Skin epidermis (tissue), 12 donors: Measurements from ENCODE around the gene ZFP3.
"Not testable (repeated sequence)": the region's sequence is repeated elsewhere in the genome, so short reads cannot be mapped to it uniquely, and the experiment has no call there.

ENCODE experiments used
- H3K27ac ChIP-seq, 21 experiments: fragments of 200-600 bp; sonication (generic) in 11 of 21; one replicate each; pipeline ENCODE4 v1.5.0; 2020; ENCODE audit warnings: mild to moderate bottlenecking in 3 of 21, inconsistent platforms in 2 of 21, moderate library complexity in 2 of 21
- H3K4me3 ChIP-seq, 7 experiments: fragments of 200-600 bp; sonication (generic) in 2 of 7; one replicate each; pipeline ENCODE4 v1.5.0; 2020; ENCODE audit warnings: inconsistent platforms in 2 of 7, mild to moderate bottlenecking in 2 of 7, moderate library complexity in 1 of 7

The ZFP3 gene

DNA sequence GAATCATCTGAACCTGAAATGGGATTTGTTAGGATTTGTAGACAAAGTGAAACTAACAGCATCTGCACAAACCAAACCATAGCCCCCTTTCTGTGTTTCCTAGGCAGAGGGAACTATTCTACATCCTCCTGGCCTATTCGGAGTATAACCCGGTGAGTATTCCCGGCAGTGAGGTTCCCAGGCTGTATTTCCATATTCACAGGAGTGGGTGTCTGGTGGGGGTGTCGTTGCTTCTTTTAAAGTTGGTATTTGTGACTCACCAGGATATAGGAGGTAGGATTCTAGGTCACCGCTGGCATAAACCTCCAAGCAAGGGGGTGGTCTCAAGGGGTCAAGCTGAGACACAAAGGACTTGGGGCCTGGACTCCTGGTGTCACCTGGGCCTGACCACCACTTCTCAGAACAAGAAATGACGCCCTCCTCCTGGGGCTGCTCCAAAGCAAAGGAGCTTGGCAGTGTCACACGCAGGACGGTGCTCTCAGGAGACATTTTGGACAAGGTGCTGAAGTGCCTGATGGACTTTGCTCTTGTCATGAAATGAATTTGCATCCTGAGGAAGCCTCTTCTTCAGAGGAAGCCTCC, 57.0 kb downstream of the ZFP3 start:
- not testable (repeated sequence) for H3K27ac ChIP-seq, H3K4me3 ChIP-seq

DNA sequence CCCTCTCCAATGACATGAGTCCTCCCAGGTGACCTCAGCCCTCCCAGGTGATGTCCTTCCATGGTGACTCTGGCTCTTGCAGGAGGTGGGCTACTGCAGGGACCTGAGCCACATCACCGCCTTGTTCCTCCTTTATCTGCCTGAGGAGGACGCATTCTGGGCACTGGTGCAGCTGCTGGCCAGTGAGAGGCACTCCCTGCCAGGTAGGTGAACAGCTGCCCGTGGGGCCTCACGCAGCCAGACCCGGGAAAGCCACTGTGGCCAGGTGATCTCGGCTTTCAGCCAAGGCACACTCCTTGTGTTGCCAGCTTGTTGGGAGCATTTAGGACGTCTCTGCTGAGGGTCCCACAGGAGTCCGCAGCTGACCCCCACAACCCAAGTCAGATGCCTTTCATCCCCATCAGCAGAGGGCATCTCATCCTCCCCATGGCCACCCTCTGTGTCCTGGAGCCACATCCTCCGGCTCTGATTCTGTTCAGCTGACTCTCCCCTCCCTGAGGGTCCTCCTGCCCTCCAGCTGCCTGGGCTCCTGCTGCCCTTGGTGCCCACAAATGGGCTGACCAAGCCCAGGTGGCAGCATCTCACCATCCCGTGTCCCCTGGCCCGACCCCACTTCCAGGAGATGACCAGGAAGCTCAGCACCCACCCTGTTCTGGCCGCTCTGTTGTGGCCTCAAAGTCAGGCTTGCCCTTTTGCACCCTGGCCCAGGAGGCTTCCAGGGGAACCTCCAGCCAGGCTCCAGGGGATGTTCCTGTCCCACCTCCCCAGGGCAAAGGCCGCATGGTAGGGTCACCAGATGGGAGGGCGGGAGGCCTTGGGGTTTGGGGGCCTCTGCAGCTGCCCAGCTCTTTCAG, 57.7 kb downstream of the ZFP3 start:
- Histone ChIP-seq H3K27ac (no peak overlapping the region), H3K4me3 (no peak overlapping the region)

DNA sequence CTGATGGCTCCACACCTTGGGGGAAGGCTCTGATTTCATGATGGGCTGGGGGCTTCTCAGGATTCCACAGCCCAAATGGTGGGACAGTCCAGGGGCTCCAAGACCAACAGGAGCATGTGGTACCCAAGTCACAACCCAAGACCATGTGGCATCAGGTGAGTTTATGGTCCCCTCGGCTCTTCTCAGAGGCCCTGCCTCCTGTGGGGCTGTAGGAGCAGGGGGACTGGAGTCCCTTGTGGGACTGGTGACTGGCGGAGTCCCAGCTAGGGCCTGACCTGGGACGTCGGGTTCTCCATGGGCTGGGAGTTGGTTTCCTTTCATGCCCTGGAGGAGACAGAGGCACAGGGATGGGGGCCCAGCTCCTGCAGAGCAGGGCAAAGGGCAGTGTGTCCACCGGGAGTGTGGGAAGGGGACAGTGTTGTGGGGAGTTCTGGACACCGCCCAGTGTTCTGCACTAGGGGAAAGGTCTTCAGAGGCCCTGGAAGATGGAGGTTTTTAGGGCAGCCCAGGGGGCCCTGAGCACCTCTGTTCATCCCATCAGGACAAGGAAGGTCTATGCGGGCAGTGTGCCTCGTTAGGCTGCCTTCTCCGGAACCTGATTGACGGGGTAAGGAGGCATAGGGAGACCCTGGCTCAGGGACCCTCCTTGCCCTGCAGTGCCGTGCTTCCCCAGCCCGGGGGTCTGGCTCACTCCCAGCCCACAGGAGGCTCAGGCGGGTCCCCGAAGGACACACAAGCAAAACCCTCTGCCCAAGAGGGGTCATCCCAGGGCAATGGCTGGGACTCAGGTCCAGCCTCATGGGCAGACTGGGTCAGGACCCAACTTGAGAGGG, 58.5 kb downstream of the ZFP3 start:
- not testable (repeated sequence) for H3K4me3 ChIP-seq, H3K27ac ChIP-seq

DNA sequence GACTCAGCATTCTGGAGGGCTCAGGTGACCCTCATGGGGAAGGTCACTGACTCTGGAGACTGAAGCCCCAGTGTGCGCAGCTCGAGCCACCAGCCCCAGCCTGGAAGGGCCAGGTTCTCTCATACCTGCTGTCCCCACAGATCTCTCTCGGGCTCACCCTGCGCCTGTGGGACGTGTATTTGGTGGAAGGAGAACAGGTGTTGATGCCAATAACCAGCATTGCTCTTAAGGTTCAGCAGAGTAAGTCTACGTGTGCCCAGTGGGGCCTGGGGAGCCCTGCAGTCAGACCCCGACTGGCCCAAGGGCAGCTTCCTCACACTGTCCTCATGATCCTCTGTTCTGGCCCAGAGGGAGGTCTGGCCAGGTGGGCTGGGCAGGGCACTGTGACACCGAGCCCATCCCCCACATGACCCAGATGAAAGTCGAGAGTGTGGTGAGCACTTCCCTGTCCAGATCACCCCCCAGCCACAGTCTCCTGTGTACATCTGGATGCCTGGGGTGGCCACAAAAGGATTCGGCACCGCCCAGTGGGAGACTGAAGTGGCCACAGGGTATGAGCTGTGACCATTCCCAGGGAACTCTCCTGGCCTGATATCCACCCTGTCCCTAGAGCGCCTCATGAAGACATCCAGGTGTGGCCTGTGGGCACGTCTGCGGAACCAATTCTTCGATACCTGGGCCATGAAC, 59.4 kb downstream of the ZFP3 start:
- H3K4me3 ChIP-seq, H3K27ac ChIP-seq: not testable (repeated sequence)

DNA sequence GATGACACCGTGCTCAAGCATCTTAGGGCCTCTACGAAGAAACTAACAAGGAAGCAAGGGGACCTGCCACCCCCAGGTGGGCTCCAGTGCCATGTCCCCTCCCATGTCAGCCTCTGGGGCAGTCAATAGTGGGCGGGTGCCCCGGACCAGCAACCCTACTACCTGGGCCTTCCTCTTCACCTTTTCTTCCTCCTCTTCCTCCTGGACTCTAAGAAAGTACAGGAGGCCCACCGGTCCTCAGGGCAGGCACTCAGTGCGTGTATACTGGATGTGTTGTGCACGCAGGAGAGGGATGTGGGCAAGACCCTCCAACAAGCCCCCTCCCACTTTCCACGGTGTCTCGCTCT, 59.9 kb downstream of the ZFP3 start:
- not testable (repeated sequence) for H3K27ac ChIP-seq, H3K4me3 ChIP-seq

DNA sequence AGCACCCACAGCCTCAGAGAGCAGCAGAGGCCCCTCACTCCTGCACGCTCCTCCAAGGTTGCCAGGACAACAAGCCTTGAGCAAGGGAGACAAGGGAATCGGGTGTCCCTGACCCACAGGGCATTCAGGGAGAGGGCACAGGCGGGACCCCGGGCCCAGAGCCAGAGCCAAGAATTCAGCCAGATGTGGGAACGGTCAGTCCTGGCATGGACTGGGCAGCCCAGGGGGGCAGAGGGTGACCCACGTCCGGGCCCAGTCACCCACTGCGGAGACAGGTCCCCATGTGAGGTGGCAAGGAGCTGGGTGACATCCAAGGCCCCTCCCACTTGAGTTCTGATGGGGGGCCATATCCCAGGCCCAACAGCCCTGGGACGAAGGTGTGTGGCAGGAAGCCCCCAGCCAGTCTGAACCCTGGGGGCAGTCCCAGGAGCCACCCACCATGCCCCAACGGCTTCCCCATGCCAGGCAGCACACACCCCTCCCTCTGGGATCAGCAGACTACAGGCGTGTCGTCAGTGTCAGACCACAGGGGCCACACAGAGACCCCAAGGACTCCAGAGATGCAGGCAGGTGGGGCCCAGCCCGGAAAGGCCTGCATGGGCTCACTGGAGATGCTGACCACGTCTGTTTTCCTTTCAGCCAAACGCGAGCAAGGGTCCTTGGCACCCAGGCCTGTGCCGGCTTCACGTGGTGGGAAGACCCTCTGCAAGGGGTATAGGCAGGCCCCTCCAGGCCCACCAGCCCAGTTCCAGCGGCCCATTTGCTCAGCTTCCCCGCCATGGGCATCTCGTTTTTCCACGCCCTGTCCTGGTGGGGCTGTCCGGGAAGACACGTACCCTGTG, 60.6 kb downstream of the ZFP3 start:
- Histone ChIP-seq H3K27ac (no peak overlapping the region), H3K4me3 (no peak overlapping the region)

DNA sequence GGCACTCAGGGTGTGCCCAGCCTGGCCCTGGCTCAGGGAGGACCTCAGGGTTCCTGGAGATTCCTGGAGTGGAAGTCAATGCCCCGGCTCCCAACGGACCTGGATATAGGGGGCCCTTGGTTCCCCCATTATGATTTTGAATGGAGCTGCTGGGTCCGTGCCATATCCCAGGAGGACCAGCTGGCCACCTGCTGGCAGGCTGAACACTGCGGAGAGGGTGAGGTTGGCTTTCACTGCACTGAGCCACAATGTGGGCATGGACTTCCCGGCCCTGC, 61.1 kb downstream of the ZFP3 start:
- no peak overlapping the region for H3K27ac ChIP-seq
- no peak overlapping the region for H3K4me3 ChIP-seq

DNA sequence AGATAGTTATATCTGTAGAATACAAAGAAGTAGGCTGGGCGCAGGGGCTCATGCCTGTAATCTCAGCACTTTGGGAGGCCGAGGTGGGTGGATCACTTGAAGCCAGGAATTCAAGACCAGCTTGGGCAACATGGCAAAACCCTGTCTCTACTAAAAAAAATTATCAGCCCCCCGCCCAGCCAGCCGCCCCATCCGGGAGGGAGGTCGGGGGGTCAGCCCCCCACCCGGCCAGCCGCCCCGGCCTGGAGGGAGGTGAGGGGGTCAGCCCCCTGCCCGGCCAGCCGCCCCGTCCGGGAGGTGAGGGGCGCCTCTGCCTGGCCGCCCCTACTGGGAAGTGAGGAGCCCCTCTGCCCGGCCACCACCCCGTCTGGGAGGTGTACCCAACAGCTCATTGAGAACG, 64.6 kb downstream of the ZFP3 start:
- H3K27ac ChIP-seq, H3K4me3 ChIP-seq: not testable (repeated sequence)
